HG03378 (cell line): Measurements from ENCODE around the gene LETM1.

Experiments used
- ATAC-seq: cut with Tn5 transposase; IDR thresholded peaks from one replicate; pipeline ENCODE4 v1.9.1; 2021; ENCODE audit warnings: mild to moderate bottlenecking, moderate library complexity; ENCODE audit not compliant: unreplicated experiment

The LETM1 gene

GRCh38 chr4:1766106-1767060 lies 89.6 kb downstream of the LETM1 start:
- no peak for ATAC-seq

DNA sequence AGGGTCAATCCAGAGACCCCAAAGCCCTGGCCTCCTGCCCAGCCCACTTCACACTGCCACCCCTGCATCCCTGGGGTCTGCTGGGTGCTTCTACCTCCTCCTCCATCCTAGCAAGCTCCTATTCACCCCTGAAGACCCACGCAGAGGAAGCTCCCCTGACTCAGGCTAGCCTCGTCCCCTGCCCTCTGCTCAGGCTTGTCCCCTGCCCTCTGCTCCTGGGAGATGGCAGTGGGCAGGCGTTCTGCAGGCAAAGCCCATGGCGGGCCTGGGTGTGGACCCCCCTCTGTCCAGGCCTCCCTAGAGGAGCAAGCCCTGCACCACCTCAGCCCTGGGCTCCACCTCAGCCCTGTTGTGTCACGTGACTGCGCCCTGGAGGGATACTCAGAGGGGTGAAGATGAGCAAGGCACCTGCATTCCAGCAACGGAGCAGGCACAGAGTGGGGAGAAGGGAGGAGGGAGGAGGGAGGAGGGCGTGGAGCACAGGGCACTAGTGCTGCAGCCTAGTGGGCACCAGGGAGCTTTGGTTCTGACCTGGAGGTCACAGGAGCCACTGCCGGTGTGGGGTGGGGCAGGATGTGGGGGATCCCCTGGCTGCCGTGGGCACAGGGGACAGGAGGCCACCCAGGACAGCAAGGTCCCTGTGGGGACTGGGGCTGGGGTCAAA lies 90.4 kb downstream of the LETM1 start:
- ATAC-seq: no peak

- ATAC-seq: no peak
Measured at GRCh38 chr4:1764670-1765069, 91.3 kb downstream of the LETM1 start.

DNA sequence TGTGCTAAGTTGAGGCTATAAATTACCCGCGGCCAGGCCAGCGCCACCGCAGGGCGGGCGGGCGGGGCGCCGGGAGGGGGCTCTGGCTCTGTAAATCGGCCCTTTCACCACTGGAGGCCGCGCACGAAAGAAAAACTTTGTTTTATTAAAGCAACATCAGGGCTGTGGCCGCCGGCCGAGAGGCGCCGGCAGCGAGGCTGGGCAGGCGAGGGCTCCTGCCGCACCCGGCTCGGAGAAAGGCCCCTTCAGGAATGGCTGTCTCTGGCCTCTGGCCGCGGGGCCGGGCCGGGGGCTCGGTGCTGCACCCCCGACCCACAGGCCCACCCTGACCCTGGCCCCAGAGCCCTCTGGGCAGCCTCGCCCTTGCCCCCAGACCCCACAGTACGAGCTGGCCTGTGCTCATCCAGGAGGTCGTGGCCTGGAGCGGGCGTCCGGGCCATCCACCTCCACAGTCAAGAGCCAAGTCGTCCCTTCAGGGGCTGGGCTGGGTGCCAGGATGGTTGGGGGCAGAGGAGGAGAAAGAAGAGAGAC lies 92.3 kb downstream of the LETM1 start:
- no peak for ATAC-seq

- no peak for ATAC-seq
Measured at GRCh38 chr4:1763070-1763549, 92.8 kb downstream of the LETM1 start.

DNA sequence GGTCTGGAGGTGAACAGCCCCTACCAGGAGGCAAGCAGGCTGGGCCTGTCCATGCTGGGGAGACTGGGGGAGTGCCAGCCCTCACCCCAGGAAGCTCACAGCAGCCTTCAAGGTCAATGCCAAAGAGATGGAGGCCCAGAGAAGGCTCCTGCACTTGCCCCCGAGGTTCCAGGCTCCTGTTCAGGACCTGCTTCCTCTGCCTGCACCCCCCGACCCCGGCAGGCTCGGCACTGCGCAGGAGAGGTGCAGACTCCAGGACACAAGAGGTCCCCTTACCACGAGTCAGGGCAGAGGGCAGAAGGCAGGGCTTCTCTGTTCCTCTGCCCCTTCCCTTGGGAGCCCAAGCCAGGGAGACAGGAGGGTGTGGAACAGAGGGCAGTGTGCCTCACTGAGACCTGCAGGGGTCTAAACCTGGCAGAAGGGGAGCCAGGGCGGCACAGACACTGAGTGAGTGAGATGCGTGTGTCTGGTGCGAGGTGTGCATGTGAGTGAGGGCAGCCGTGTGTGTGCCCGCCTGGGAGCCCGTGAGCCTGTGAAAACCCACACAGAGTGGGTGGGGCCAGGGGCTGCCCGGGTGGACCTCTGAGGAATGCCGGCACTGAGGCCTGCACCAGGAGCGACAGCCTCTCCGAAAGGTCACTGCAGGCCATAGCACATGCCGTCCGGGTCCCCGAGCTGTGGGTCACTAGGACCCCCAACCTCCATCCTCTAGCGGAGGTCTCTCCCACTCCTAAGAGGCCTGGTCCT lies 93.5 kb downstream of the LETM1 start:
- no peak for ATAC-seq
